ENCODE measurements around the gene PRELP.
A peak's percentile ranks its signal among the peaks of the same experiment; 100 is the strongest.
"Not testable (repeated sequence)": the region's sequence is repeated elsewhere in the genome, so short reads cannot be mapped to it uniquely, and the experiment has no call there.

Gene PRELP

GRCh38 chr1:203508463-203509073 lies 33.0 kb downstream of the PRELP start:
- DNase-seq, result no peak

- no peak for DNase-seq
Observed at GRCh38 chr1:203509135-203509534, 33.5 kb downstream of the PRELP start.

GRCh38 chr1:203511513-203511912 lies 35.9 kb downstream of the PRELP start:
- no peak for DNase-seq

- DNase-seq, result no peak
Observed at GRCh38 chr1:203511930-203512329, 36.3 kb downstream of the PRELP start.

GRCh38 chr1:203512517-203512847 lies 36.9 kb downstream of the PRELP start:
- DNase-seq, result no peak

GRCh38 chr1:203512848-203513584 lies 37.4 kb downstream of the PRELP start:
- peak; percentile 94 for DNase-seq

- no peak for DNase-seq
Observed at GRCh38 chr1:203513585-203514031, 38.0 kb downstream of the PRELP start.

- DNase-seq, result no peak
Observed at GRCh38 chr1:203516184-203516583, 40.6 kb downstream of the PRELP start.

- no peak for DNase-seq
Observed at GRCh38 chr1:203516906-203517305, 41.3 kb downstream of the PRELP start.

- DNase-seq, result no peak
Observed at GRCh38 chr1:203517426-203518110, 42.0 kb downstream of the PRELP start.

- not testable (repeated sequence) for DNase-seq
Observed at GRCh38 chr1:203518139-203518538, 42.5 kb downstream of the PRELP start.

GRCh38 chr1:203518541-203518940 lies 42.9 kb downstream of the PRELP start:
- no peak for DNase-seq

GRCh38 chr1:203519053-203519840 lies 43.6 kb downstream of the PRELP start:
- no peak for DNase-seq

- no peak for DNase-seq
Observed at GRCh38 chr1:203519896-203520295, 44.3 kb downstream of the PRELP start.

- peak; percentile 80 for DNase-seq
Observed at GRCh38 chr1:203520315-203520714, 44.7 kb downstream of the PRELP start.

GRCh38 chr1:203521074-203521794 lies 45.6 kb downstream of the PRELP start:
- no peak for DNase-seq

GRCh38 chr1:203521812-203522211 lies 46.2 kb downstream of the PRELP start:
- no peak for DNase-seq

- no peak for DNase-seq
Observed at GRCh38 chr1:203522237-203522636, 46.6 kb downstream of the PRELP start.

- no peak for DNase-seq
Observed at GRCh38 chr1:203523667-203524066, 48.1 kb downstream of the PRELP start.

- peak; percentile 45 for DNase-seq
Observed at GRCh38 chr1:203524152-203524551, 48.5 kb downstream of the PRELP start.

- no peak for DNase-seq
Observed at GRCh38 chr1:203524824-203525223, 49.2 kb downstream of the PRELP start.

GRCh38 chr1:203525685-203526084 lies 50.1 kb downstream of the PRELP start:
- DNase-seq, result no peak

- peak; percentile 37 for DNase-seq
Observed at GRCh38 chr1:203526130-203526529, 50.5 kb downstream of the PRELP start.
